Testis (tissue), 3 donors: ENCODE data around the gene CEP70. TPM values are rescaled to one million over a fixed set of nuclear protein-coding genes. Genes with fewer than 3 reads are reported as not detected.

Experiments used
- DNase-seq: peaks from one replicate; pipeline ENCODE4 v3.0.0-alpha.2; 2019
- H3K27ac ChIP-seq, 2 donors: fragments of 200-600 bp; sonication (generic); one replicate each; pipeline ENCODE4 v1.5.1; 2019
- H3K27me3 ChIP-seq: fragments of 200-600 bp; sonication (generic); one replicate; pipeline ENCODE4 v1.5.1; 2019
- H3K36me3 ChIP-seq: fragments of 200-600 bp; sonication (generic); one replicate; pipeline ENCODE4 v1.5.1; 2017; ENCODE audit warnings: low read depth; ENCODE audit errors: missing control alignments
- H3K4me1 ChIP-seq: fragments of 200-600 bp; sonication (generic); one replicate; pipeline ENCODE4 v1.5.1; 2019
- H3K4me3 ChIP-seq, 2 donors: fragments of 200-600 bp; sonication (generic); one replicate each; pipeline ENCODE4 v1.5.1; 2017 to 2019
- H3K9me3 ChIP-seq: fragments of 200-600 bp; sonication (generic); one replicate; pipeline ENCODE4 v1.5.1; 2017
- CTCF ChIP-seq, 3 experiments: fragments of 450-650 bp in 2 of 3; fragments of 200-600 bp in 1 of 3; sonication (generic) in 1 of 3; IDR thresholded peaks; one replicate each; pipeline ENCODE4 v1.5.1; 2016 to 2019; ENCODE audit warnings: antibody characterized with exemption in 3 of 3, mild to moderate bottlenecking in 2 of 3, moderate library complexity in 1 of 3
- POLR2A ChIP-seq: fragments of 450-650 bp; IDR thresholded peaks from one replicate; pipeline ENCODE4 v1.6.1; 2017; ENCODE audit warnings: antibody characterized with exemption, mild to moderate bottlenecking, moderate library complexity
- WGBS, 2 donors: methylation state at CpG; one replicate each; pipeline ENCODE4 v1.1.5; 2018; 5-methylcytosine and 5-hydroxymethylcytosine counted together
- intact Hi-C: fragments of 100-400 bp; cut with DNase I; formaldehyde crosslinking; loops from one replicate; pipeline ENCODE4 v1.15.1; 2023; ENCODE audit warnings: low total_unique reads
- polyA plus RNA-seq: library from polyadenylated mRNA; stranded (reverse); fragments of 350-450 nt; fragmentation: Illumina TruSeq; extraction: RNeasy Lipid Tissue Mini Kit (QIAGEN cat#74804); gene quantifications from one replicate; pipeline ENCODE4 v1.2.3, GENCODE V29; 2014; ENCODE audit warnings: low read depth, low replicate concordance; ENCODE audit not compliant: insufficient read depth
- total RNA-seq, 2 donors: library from RNA; depleted of rRNA; stranded (reverse); fragments of >200 nt; gene quantifications; one replicate each; pipeline ENCODE4 v1.2.3, GENCODE V29; 2016

Gene CEP70
- total and polyA plus RNA-seq, 3 donors from 2014 or later: 37.4 to 66.6 (median 61.4) TPM

GRCh38 chr3:138460536-138461205, 133.4 kb downstream of the CEP70 start:
- WGBS, 2 donors: 75 to 82% methylated on average over 4 to 8 of the region's 8 CpGs
- H3K27me3 ChIP-seq: no peaks in the 10 kb centered on the region
- H3K4me1 ChIP-seq: no peaks in the 10 kb centered on the region
- H3K9me3 ChIP-seq: no peaks in the 10 kb centered on the region
- H3K36me3 ChIP-seq: no peaks in the 10 kb centered on the region
- intact Hi-C loops: no loop called here
- DNase-seq: peak; percentile 7
- no peak overlapping the region for H3K4me3 ChIP-seq
- TF ChIP-seq CTCF (IDR thresholded peaks at IDR 0.05): no peak
- no peak for TF ChIP-seq POLR2A
- H3K27ac ChIP-seq: no peak overlapping the region

GRCh38 chr3:138459619-138460535, 134.2 kb downstream of the CEP70 start:
- Histone ChIP-seq H3K9me3 (no peaks in the 10 kb centered on the region), H3K36me3 (no peaks in the 10 kb centered on the region), H3K4me3 (no peak overlapping the region), H3K27ac (no peak overlapping the region), H3K4me1 (no peaks in the 10 kb centered on the region), H3K27me3 (no peaks in the 10 kb centered on the region)
- intact Hi-C loops: no loop called here
- 86 to 92% methylated on average over 9 to 15 of the region's 15 CpGs for WGBS, 2 donors
- peak; percentile 13 for DNase-seq
- no peak for TF ChIP-seq POLR2A
- TF ChIP-seq CTCF (IDR thresholded peaks at IDR 0.05): no peak

GRCh38 chr3:138458774-138459499, 135.1 kb downstream of the CEP70 start:
- intact Hi-C loops: no loop called here
- no peaks in the 10 kb centered on the region for H3K4me1 ChIP-seq
- WGBS, 2 donors: 91 to 92% methylated on average over 7 to 9 of the region's 9 CpGs
- H3K27ac ChIP-seq: no peak overlapping the region
- DNase-seq: peak; percentile 12
- no peaks in the 10 kb centered on the region for H3K36me3 ChIP-seq
- TF ChIP-seq POLR2A: no peak
- H3K4me3 ChIP-seq: no peak overlapping the region
- no peaks in the 10 kb centered on the region for H3K9me3 ChIP-seq
- H3K27me3 ChIP-seq: no peaks in the 10 kb centered on the region

- intact Hi-C loops: no loop called here
- H3K36me3 ChIP-seq: no peaks in the 10 kb centered on the region
- no peak overlapping the region for H3K27ac ChIP-seq
- no peaks in the 10 kb centered on the region for H3K9me3 ChIP-seq
- peak; percentile 2 for DNase-seq
- 82 to 84% methylated on average over 7 to 11 of the region's 11 CpGs for WGBS, 2 donors
- TF ChIP-seq CTCF (IDR thresholded peaks at IDR 0.05) (no peak), POLR2A (no peak)
- H3K27me3 ChIP-seq: no peaks in the 10 kb centered on the region
- no peak overlapping the region for H3K4me3 ChIP-seq
- H3K4me1 ChIP-seq: no peaks in the 10 kb centered on the region
Measured at GRCh38 chr3:138457863-138458735, 136.0 kb downstream of the CEP70 start.
